ENCODE measurements around the gene SMYD4. TPM values are rescaled to one million over a fixed set of nuclear protein-coding genes. Genes with fewer than 3 reads are reported as not detected.

The SMYD4 gene
- total RNA-seq, 3 donors from 2014 or later (not counting 1 experiment from before 2014, with no cell fraction given), result 20.3 to 37.8 (median 24.3) TPM

DNA sequence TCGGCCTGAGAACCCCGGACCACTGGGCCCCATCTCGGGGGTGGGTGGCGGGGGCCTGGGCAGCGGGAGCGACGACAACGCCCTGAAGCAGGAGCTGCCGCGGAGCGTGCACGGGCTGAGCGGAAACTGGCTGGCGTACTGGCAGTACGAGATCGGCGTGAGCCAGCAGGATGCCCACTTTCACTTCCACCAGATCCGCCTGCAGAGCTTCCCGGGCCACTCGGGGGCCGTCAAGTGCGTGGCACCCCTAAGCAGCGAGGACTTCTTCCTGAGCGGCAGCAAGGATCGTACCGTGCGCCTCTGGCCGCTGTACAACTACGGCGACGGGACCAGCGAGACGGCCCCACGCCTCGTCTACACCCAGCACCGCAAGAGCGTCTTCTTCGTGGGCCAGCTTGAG lies 95.9 kb downstream of the SMYD4 start:
- Histone ChIP-seq H3K27ac (ENCODE audit: low read length) (no peak overlapping the region), H3K27me3 (ENCODE audit: control insufficient read depth, insufficient read depth, low read length) (no peaks in the 10 kb centered on the region), H3K9me3 (ENCODE audit: control insufficient read depth, insufficient read depth, low read length) (no peaks in the 10 kb centered on the region), H3K4me3 (ENCODE audit: low read length) (no peak overlapping the region), H3K4me1 (ENCODE audit: control insufficient read depth, insufficient read depth, low read length) (no peaks in the 10 kb centered on the region), H3K36me3 (ENCODE audit: control insufficient read depth, insufficient read depth, low read length) (peaks cover 34% of the 10 kb centered on the region)
- H3K9me3 Mint-ChIP-seq, result no peaks in the 10 kb centered on the region
- intact Hi-C loops (cut with micrococcal nuclease), result no loop called here
- WGBS (ENCODE audit: insufficient coverage), result 95% methylated on average over 38 of the region's 38 CpGs
- TF ChIP-seq, protein P1, sequence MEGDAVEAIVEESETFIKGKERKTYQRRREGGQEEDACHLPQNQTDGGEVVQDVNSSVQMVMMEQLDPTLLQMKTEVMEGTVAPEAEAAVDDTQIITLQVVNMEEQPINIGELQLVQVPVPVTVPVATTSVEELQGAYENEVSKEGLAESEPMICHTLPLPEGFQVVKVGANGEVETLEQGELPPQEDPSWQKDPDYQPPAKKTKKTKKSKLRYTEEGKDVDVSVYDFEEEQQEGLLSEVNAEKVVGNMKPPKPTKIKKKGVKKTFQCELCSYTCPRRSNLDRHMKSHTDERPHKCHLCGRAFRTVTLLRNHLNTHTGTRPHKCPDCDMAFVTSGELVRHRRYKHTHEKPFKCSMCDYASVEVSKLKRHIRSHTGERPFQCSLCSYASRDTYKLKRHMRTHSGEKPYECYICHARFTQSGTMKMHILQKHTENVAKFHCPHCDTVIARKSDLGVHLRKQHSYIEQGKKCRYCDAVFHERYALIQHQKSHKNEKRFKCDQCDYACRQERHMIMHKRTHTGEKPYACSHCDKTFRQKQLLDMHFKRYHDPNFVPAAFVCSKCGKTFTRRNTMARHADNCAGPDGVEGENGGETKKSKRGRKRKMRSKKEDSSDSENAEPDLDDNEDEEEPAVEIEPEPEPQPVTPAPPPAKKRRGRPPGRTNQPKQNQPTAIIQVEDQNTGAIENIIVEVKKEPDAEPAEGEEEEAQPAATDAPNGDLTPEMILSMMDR (IDR thresholded peaks at IDR 0.05), result no peak
- no peaks in the 10 kb centered on the region for H3K36me3 Mint-ChIP-seq
- no peak overlapping the region for H3K27ac Mint-ChIP-seq
- H3K4me3 Mint-ChIP-seq, result no peak overlapping the region
- DNase-seq (no peak), ATAC-seq (no peak)
- peaks cover 8 to 23% of the 10 kb centered on the region in 2 donors for H3K4me1 Mint-ChIP-seq
- no peaks in the 10 kb centered on the region for H3K27me3 Mint-ChIP-seq (ENCODE audit: low read depth in 2 of 2)

DNA sequence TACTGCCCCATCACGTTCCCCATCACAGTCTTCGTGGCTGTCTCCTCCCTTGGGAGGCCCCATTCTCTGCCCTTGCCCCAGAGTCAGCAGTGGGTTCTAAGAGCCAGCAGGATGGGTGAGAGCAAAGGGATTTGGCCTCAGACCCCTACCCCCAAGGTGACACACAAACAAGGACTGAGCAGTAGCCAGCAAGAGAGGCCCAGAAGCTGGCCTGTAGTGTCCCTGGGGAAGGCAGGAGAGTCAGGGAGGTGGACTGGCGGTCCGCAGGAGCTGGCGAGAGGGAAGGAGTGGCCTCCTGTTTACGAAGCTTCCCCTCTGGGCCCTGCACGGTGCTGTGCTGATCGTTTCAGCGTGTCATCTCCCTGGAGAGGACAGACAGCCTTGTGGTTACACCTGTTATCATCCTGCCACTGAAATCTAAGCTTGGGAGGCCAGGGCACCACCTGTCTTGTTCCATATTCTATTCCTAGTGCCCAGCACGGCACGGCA lies 96.8 kb downstream of the SMYD4 start:
- WGBS (ENCODE audit: insufficient coverage), result 70% methylated on average over 11 of the region's 11 CpGs
- peak overlapping the region; percentile 9 for H3K27ac ChIP-seq (ENCODE audit: low read length)
- Mint-ChIP-seq H3K4me1 (peaks cover 8 to 26% of the 10 kb centered on the region in 2 donors), H3K36me3 (no peaks in the 10 kb centered on the region), H3K27me3 (ENCODE audit: low read depth in 2 of 2) (no peaks in the 10 kb centered on the region), H3K4me3 (no peak overlapping the region), H3K27ac (no peak overlapping the region), H3K9me3 (no peaks in the 10 kb centered on the region)
- H3K4me1 ChIP-seq (ENCODE audit: control insufficient read depth, insufficient read depth, low read length), result peaks cover 6% of the 10 kb centered on the region
- ATAC-seq (no peak), DNase-seq (no peak)
- H3K36me3 ChIP-seq (ENCODE audit: control insufficient read depth, insufficient read depth, low read length), result peaks cover 40% of the 10 kb centered on the region
- TF ChIP-seq, protein P1 (IDR thresholded peaks at IDR 0.05), result no peak
- intact Hi-C loops (cut with micrococcal nuclease), result no loop called here
- no peaks in the 10 kb centered on the region for H3K9me3 ChIP-seq (ENCODE audit: control insufficient read depth, insufficient read depth, low read length)
- no peak overlapping the region for H3K4me3 ChIP-seq (ENCODE audit: low read length)
- no peaks in the 10 kb centered on the region for H3K27me3 ChIP-seq (ENCODE audit: control insufficient read depth, insufficient read depth, low read length)

DNA sequence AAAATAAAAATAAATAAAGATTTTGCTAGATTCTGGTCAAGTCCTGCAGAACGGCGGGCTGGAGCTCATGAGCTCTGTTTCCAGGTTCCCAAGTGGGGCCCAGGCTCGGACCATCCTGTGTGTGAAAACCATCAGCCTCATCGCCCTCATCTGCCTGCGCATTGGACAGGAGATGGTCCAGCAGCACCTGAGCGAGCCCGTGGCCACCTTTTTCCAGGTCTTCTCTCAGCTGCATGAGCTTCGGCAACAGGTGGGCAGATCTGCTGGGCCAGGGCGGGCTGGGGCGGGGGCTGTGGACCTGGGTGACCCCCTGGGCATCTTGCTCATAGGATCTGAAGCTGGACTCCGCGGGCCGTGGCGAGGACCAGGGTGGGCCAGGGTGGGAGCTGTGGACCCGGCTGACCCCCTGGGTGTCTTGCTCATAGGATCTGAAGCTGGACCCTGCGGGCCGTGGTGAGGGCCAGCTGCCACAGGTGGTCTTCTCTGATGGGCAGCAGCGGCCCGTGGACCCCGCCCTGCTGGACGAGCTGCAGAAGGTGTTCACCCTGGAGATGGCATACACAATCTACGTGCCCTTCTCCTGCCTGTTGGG lies 97.4 kb downstream of the SMYD4 start:
- Histone ChIP-seq H3K9me3 (ENCODE audit: control insufficient read depth, insufficient read depth, low read length) (no peaks in the 10 kb centered on the region), H3K36me3 (ENCODE audit: control insufficient read depth, insufficient read depth, low read length) (peaks cover 39% of the 10 kb centered on the region), H3K27ac (ENCODE audit: low read length) (peak overlapping the region; percentile 9), H3K27me3 (ENCODE audit: control insufficient read depth, insufficient read depth, low read length) (no peaks in the 10 kb centered on the region), H3K4me1 (ENCODE audit: control insufficient read depth, insufficient read depth, low read length) (peaks cover 11% of the 10 kb centered on the region), H3K4me3 (ENCODE audit: low read length) (no peak overlapping the region)
- Mint-ChIP-seq H3K4me1 (peaks cover 8 to 24% of the 10 kb centered on the region in 2 donors), H3K27me3 (ENCODE audit: low read depth in 2 of 2) (no peaks in the 10 kb centered on the region), H3K27ac (no peak overlapping the region), H3K36me3 (no peaks in the 10 kb centered on the region), H3K4me3 (no peak overlapping the region), H3K9me3 (no peaks in the 10 kb centered on the region)
- TF ChIP-seq, protein P1 (IDR thresholded peaks at IDR 0.05), result no peak
- ATAC-seq (no peak), DNase-seq (no peak)
- WGBS (ENCODE audit: insufficient coverage), result 94% methylated on average over 22 of the region's 22 CpGs
- intact Hi-C loops (cut with micrococcal nuclease), result no loop called here

DNA sequence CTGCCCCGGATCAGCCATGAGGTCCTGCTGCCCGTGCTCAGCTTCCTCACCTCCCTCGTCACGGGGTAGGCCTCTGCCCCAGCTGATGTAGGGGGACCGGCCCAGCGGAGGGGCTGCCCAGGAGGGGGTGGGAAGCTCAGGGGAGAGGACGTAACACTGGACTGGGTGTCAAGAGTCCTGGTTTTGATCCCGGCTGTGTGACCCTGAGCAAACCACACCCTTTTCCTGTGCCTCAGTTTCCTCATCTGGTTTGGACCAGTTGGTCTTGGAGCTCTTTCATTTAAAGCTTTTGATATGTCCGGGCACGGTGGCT lies 98.6 kb downstream of the SMYD4 start:
- Histone ChIP-seq H3K27ac (ENCODE audit: low read length) (no peak overlapping the region), H3K9me3 (ENCODE audit: control insufficient read depth, insufficient read depth, low read length) (no peaks in the 10 kb centered on the region), H3K27me3 (ENCODE audit: control insufficient read depth, insufficient read depth, low read length) (no peaks in the 10 kb centered on the region), H3K4me3 (ENCODE audit: low read length) (no peak overlapping the region), H3K36me3 (ENCODE audit: control insufficient read depth, insufficient read depth, low read length) (peaks cover 39% of the 10 kb centered on the region), H3K4me1 (ENCODE audit: control insufficient read depth, insufficient read depth, low read length) (peaks cover 23% of the 10 kb centered on the region)
- ATAC-seq (no peak), DNase-seq (no peak)
- no peaks in the 10 kb centered on the region for H3K36me3 Mint-ChIP-seq
- 91% methylated on average over 10 of the region's 10 CpGs for WGBS (ENCODE audit: insufficient coverage)
- H3K27me3 Mint-ChIP-seq (ENCODE audit: low read depth in 2 of 2), result no peaks in the 10 kb centered on the region
- intact Hi-C loops (cut with micrococcal nuclease), result no loop called here
- peaks cover 8 to 24% of the 10 kb centered on the region in 2 donors for H3K4me1 Mint-ChIP-seq
- TF ChIP-seq, protein P1 (IDR thresholded peaks at IDR 0.05), result no peak
- H3K9me3 Mint-ChIP-seq, result no peaks in the 10 kb centered on the region
- no peak overlapping the region for H3K27ac Mint-ChIP-seq
- H3K4me3 Mint-ChIP-seq, result no peak overlapping the region
